ENCODE results near the gene CORO2B.
A peak's percentile ranks its signal among the peaks of the same experiment; 100 is the strongest.

The CORO2B gene

GRCh38 chr15:68574629-68575028 is 4.2 kb upstream of the CORO2B start:
- DNase-seq, result no peak

DNA sequence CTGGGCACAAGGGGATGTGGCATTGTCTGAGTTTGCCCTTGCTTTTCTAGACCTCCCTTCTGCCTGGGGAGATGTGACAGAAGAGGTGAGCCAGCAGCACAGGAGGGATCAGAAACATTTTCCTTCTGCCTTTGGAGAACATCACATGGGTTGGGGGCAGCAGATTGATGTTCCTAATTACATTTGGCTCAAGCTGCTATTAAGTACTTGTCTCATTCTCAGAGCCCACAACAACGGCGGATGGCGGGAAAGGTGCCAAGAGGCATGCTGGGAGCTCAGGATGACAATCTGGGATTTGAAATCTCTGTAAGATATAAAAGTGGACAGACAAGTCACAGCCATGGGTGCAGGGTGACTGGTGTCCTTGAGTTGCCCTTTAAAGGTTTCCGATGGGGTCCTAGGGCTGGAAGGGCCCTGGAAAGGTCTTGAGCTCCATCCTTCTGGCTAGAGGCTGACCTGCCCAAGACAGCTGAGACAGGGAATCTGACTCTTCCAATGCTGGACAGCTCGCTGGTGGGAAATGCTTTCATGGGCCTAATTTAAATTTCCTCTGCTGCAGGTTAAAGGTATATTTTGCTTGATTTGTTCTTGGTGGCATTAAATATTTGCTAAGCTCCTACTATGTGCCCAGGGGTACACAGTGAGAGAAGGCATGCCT is 2.4 kb upstream of the CORO2B start:
- DNase-seq, result no peak

- peak; percentile 11 to 51 for DNase-seq
These were observed 416 bp upstream of the CORO2B start for GRCh38 chr15:68578175-68578979.

GRCh38 chr15:68580026-68580882 is 1.5 kb downstream of the CORO2B start:
- no peak for DNase-seq

DNA sequence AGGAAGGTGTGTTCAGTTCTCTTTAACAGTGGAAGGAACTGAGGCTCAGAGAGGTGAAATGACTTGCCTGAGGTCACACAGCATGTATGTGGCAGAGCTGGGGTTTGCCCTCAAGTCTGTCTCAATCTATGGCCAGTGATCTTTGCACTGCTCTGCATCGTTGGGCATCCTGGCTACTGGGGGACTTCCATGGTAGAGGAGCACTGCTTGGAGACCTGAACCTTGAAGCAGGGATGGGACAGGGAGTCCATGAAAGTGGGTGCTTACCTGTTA is 2.0 kb downstream of the CORO2B start:
- no peak for DNase-seq

DNA sequence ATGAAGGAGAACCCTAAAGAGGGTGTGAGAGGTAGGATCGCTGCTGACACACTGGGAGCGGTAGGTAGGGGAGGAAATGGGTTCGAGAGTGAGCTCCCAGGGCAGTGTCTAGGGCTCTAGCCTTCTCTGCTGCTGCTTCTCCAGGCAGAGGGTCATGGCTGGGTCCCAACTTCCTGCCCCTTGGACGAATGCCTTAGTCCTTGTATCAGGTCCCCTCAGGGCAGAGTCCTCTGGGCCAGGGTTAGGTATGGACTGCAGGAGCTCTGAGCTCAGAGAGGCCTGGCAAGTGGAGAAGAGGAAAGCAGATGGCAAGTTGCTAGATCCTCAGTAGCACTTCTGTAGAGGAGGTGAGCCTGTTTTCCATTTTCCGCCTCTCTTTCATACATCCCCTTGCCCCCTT is 2.9 kb downstream of the CORO2B start:
- DNase-seq, result no peak

DNA sequence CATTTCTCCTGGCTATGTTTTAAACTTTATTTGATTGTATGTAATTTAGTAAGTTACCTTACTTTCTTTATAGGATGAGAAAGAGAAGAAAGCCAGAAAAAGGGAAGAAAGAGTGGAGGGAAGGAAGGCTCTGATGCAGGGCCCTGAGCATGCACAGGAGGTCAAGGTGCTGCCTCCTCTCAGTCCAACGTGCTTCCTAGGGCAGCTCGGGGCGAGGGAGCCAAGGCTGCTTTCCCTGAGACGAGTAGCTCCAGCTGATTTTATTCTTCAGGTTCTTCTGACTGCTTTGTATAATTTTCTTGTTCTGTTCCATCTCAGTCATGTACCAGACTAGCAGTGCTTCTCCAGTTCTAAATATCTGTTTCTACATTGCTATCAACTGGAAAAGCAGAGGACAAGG is 3.4 kb downstream of the CORO2B start:
- no peak for DNase-seq

DNA sequence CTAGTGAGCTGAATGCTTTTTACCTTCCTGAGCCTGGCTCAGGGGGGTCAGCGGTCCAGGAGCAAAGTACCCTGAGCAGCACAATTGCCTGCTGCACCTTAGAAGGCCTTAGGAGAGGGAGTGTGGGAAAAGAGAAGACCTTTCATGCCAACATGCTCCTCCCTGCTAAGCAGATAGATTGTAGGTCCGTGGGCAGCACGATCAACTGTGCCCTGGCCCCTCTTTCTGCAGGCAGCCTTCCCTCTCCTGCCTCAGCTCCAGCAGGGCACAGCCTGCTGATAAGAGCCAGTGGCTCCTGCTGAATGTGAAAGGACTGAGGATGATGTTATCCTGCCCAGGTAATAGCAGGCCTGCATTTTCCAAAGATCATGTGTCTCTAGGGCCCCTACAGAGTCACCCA is 4.1 kb downstream of the CORO2B start:
- DNase-seq, result no peak

DNA sequence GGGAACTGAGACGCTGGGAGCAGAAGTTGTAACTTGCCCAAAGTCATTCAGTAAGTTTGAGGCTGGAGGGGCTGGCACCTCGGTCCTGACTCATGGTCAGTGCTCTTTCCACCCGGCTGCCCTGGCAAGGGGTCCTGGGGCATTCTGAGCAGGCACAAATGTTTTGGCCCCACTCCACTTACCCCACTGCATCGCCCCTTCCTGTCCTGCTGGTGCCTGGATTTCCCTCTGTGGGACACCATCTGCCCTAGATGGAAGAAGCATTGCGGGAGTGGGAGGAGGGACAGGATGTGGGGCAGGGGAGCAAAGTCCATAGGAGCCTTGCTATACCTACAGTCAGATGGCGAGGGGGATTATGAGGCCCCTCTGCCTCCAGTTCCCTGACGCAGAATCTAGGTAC is 4.5 kb downstream of the CORO2B start:
- DNase-seq, result no peak

GRCh38 chr15:68583936-68584755 is 5.4 kb downstream of the CORO2B start:
- no peak for DNase-seq

- DNase-seq, result no peak
These were observed 6.2 kb downstream of the CORO2B start for GRCh38 chr15:68584756-68585573.

DNA sequence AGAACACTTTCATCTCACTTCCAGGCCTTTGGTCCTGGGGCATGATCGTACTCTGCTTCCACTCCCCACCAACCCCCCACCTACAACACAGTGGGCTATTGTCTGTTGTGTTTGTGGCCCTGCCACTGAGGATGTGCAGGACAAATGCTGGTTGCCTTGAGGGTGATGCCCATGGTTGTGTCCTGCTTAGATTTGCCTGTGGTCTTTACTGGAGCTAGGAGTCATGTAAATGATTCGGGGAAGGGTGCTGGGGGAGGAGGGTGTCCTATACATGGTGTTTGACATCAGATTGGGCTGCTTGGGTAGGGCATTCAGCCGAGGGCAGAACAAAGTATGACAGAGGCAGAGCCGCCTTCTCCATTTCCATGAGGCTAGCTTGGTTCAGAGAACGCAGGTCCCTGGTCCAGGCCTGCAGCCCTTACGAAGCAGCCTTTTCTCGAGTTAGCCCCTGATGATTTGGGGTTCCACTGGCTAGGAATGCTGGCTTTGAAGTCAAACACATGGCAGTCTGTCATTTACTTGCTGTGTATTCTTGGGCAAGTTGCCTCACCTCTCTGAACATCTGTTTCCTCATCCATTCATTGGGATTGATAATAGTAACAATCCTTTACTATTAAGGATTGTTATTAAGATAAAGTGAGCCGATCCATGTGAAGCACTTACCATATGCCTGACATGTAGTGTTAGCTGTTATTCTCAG is 6.9 kb downstream of the CORO2B start:
- DNase-seq, result no peak

DNA sequence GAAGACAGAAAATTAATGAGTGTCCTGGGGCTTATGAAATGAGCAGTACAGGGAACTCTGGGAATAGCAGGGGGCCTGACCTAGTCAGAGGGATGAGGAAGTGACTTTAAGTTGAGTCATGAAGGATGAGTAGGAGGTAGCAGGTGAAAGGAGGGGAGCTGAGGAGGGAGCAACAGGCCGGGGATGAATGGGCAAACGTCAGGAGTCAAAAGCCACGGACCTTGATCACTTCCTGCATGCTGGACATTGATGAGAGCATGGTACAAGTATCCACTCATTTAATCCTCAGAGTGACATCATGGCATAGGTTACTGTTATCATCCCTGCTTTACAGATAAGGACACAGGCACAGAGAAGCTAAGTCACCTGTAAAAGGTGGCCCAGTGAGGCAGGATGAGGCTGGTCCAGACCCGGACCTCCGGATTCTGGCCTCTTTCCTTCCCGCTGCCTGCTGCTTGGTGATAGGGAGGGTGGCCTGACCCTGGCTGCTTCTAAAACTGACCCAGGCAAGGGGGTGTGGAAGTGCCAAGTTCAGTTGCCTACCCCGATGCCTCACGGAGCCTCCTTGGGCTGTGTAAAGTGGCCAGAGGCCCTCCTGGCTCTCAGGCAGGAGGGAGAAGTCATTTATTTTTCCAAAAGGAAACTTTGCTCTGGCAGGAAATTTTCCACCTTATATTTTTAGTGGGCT is 7.6 kb downstream of the CORO2B start:
- DNase-seq, result no peak

DNA sequence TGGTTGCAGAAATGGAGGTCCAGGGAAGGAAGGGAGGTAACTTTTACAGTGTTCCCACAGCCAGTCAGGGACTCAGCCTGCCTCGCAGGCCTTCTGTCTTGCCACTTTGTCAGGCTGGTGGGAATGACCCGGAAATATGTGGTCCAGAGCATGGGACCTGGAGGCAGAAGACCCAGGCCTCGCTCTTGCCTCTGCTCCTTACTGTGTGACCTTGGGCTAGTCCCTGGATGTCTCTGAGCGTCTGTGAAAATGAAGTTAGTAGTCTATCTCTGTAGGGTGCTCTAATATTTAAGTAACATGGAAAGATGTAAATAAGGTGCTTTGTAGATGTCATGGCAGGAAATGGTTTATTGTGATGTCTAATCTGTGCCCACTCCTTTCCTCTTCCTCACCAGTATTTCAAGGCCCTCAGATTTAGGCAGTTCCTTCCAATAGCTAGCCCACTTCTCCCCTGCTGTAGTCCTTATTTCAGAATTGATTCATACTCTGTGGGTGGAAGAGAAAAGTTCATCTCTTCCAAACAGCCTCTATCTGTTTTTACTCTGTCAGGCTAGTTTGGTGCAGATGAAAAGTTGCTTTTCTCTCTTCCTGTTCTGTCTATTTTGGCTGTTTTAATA is 9.1 kb downstream of the CORO2B start:
- no peak for DNase-seq

GRCh38 chr15:68589053-68589452 is 10.3 kb downstream of the CORO2B start:
- DNase-seq, result no peak

- no peak for DNase-seq
These were observed 11.3 kb downstream of the CORO2B start for GRCh38 chr15:68589783-68590710.

GRCh38 chr15:68590721-68591389 is 12.1 kb downstream of the CORO2B start:
- no peak for DNase-seq

DNA sequence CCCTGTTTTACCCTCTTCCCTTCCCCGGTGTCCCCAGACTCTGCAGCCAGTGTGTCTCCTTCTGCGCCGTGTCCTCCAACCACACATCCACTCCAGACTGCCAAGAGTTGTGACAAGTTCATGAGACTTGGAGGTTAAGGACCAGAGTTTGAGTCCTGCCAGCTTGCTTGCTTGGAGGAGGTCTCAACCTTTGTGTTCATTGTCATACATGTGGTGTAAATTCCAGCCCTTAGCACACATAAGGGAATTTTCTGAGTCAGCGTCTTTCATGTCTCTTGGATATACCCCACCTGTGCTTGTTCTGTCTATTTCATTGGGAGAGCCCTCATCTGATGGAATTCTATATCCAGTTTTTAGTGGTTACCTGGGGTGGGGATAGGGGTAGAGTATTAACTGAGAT is 13.3 kb downstream of the CORO2B start:
- DNase-seq, result no peak

DNA sequence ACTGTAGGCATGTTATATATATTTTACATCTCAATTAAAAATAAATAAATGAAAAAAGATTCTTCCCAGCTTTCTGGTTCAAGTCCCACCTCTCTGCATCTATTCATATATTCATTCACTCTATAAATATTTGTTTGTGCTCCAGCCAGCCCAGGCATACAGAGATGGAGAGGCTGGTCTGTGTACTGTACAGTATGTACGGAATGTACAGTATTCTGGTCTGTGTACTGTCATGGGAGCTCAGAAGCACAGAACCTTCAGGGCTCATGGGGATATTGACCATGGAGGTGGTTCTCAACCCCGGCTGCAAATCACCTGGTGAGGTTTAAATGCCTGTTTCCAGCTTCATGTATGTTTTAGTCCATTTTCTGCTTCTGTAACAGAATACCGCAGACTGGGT is 13.8 kb downstream of the CORO2B start:
- no peak for DNase-seq
